Astrocyte (in vitro differentiated cells and primary cell): ENCODE data around the gene ECI2.

Experiments
- CTCF ChIP-seq: IDR thresholded peaks from 2 replicates; pipeline ENCODE4 v1.5.1; 2011; ENCODE audit warnings: low read depth, mild to moderate bottlenecking, inconsistent platforms, low read length, moderate library complexity; ENCODE audit not compliant: insufficient read depth
- EZH2 ChIP-seq: IDR thresholded peaks from 2 replicates; pipeline ENCODE4 v1.6.1; 2012; ENCODE audit warnings: mild to moderate bottlenecking, low read length, inconsistent platforms; ENCODE audit not compliant: insufficient read depth

- no peak for TF ChIP-seq CTCF
- no peak for TF ChIP-seq EZH2
Measured at GRCh38 chr6:4133941-4134838, 1.2 kb downstream of the ECI2 start.
